Activated CD4-positive, alpha-beta T cell treated with anti-CD3 and anti-CD28 coated beads for 36 hours (primary cell): ENCODE results near the gene NEGR1. TPM values are rescaled to one million over a fixed set of nuclear protein-coding genes. Genes with fewer than 3 reads are reported as not detected.

Source experiments
- ATAC-seq: fragments of 200-7000 bp; cut with Tn5 transposase; one replicate; pipeline ENCODE4 v1.10.0; 2021; ENCODE audit warnings: mild to moderate bottlenecking, moderate library complexity
- CTCF ChIA-PET: fragments of 350-600 bp; sonication (Branson Sonifier 250); formaldehyde crosslinking; loops from one replicate; lab custom pipeline; 2021; ENCODE audit warnings: antibody characterized with exemption; lab: Charles Lee
- POLR2A ChIA-PET: fragments of 350-600 bp; sonication (Branson Sonifier 250); formaldehyde crosslinking; loops from one replicate; lab custom pipeline; 2021; ENCODE audit warnings: antibody characterized with exemption, inconsistent platforms; lab: Charles Lee
- DNase-seq: peaks from one replicate; pipeline ENCODE4 v3.0.0-alpha.2; 2020
- H3K27ac Mint-ChIP-seq: one replicate; pipeline ENCODE4 v1.8.0; 2021; ENCODE audit warnings: mixed read lengths
- H3K27me3 Mint-ChIP-seq: one replicate; pipeline ENCODE4 v1.8.0; 2021; ENCODE audit warnings: mixed read lengths
- H3K36me3 Mint-ChIP-seq: one replicate; pipeline ENCODE4 v1.8.0; 2021; ENCODE audit warnings: low read depth, mixed read lengths
- H3K4me1 Mint-ChIP-seq: one replicate; pipeline ENCODE4 v1.8.0; 2021; ENCODE audit warnings: mixed read lengths
- H3K4me3 Mint-ChIP-seq: one replicate; pipeline ENCODE4 v1.8.0; 2021; ENCODE audit warnings: mild to moderate bottlenecking, moderate library complexity, mixed read lengths
- H3K9me3 Mint-ChIP-seq: one replicate; pipeline ENCODE4 v1.8.0; 2021; ENCODE audit warnings: low read depth, mixed read lengths
- intact Hi-C, 2 experiments: fragments of 100-400 bp; cut with DNase I in 1 of 2; cut with micrococcal nuclease in 1 of 2; formaldehyde crosslinking; loops; one replicate each; pipeline versions ENCODE4 v1.14.2 to v1.15.1; 2022 to 2024; cut with DNase I, micrococcal nuclease
- total RNA-seq, 2 experiments: library from RNA; stranded (reverse); gene quantifications; one replicate each; pipeline ENCODE4 v1.2.3, GENCODE V29; 2021

NEGR1 gene
- total RNA-seq, 2 experiments from 2014 or later = not detected

- ATAC-seq (no peak), DNase-seq (no peak)
- H3K36me3 Mint-ChIP-seq = no peaks in the 10 kb centered on the region
- H3K27ac Mint-ChIP-seq = no peak overlapping the region
- ChIA-PET POLR2A (no interaction called here), CTCF (interaction anchor here (1.1 kb wide), 1 partner anchor 12 kb away, joined by 3 read pairs; no protein-coding TSS in a partner anchor)
- H3K4me3 Mint-ChIP-seq = no peak overlapping the region
- intact Hi-C loops = loop anchor here in 1 of 2 experiments (1.0 kb wide), 1 partner anchor 10 kb away; no protein-coding TSS in a partner anchor
- H3K4me1 Mint-ChIP-seq = no peaks in the 10 kb centered on the region
- H3K27me3 Mint-ChIP-seq = no peaks in the 10 kb centered on the region
- peaks cover 9% of the 10 kb centered on the region for H3K9me3 Mint-ChIP-seq
These were observed 51.6 kb downstream of the NEGR1 start for GRCh38 chr1:72230746-72231145.

GRCh38 chr1:72229893-72230292 lies 52.4 kb downstream of the NEGR1 start:
- Mint-ChIP-seq H3K36me3 (no peaks in the 10 kb centered on the region), H3K4me3 (no peak overlapping the region), H3K4me1 (no peaks in the 10 kb centered on the region), H3K9me3 (peaks cover 5% of the 10 kb centered on the region), H3K27ac (no peak overlapping the region), H3K27me3 (no peaks in the 10 kb centered on the region)
- no peak for DNase-seq
- CTCF ChIA-PET = interaction anchor here (1.1 kb wide), 1 partner anchor 11 kb away, joined by 3 read pairs; no protein-coding TSS in a partner anchor
- intact Hi-C loops = no loop called here
- POLR2A ChIA-PET = no interaction called here
- no peak for ATAC-seq

- intact Hi-C loops = no loop called here
These were observed 54.7 kb downstream of the NEGR1 start for GRCh38 chr1:72227667-72228066.

GRCh38 chr1:72224506-72224905 lies 57.8 kb downstream of the NEGR1 start:
- ATAC-seq (no peak), DNase-seq (no peak)
- intact Hi-C loops = no loop called here
- no peaks in the 10 kb centered on the region for H3K27me3 Mint-ChIP-seq
- H3K27ac Mint-ChIP-seq = no peak overlapping the region
- no peaks in the 10 kb centered on the region for H3K9me3 Mint-ChIP-seq
- H3K4me1 Mint-ChIP-seq = no peaks in the 10 kb centered on the region
- no peak overlapping the region for H3K4me3 Mint-ChIP-seq
- ChIA-PET CTCF (no interaction called here), POLR2A (no interaction called here)
- no peaks in the 10 kb centered on the region for H3K36me3 Mint-ChIP-seq

More at GRCh38 chr1:72227667-72228066, 54.7 kb downstream of the NEGR1 start:
- ChIA-PET CTCF (no interaction called here), POLR2A (no interaction called here)
- H3K9me3 Mint-ChIP-seq = no peaks in the 10 kb centered on the region
- no peak for ATAC-seq
- H3K36me3 Mint-ChIP-seq = no peaks in the 10 kb centered on the region
- H3K4me3 Mint-ChIP-seq = no peak overlapping the region
- DNase-seq = no peak
- no peak overlapping the region for H3K27ac Mint-ChIP-seq
- H3K4me1 Mint-ChIP-seq = no peaks in the 10 kb centered on the region
- no peaks in the 10 kb centered on the region for H3K27me3 Mint-ChIP-seq

- no peaks in the 10 kb centered on the region for H3K27me3 Mint-ChIP-seq
- no peak overlapping the region for H3K27ac Mint-ChIP-seq
- no peak for ATAC-seq
- no peaks in the 10 kb centered on the region for H3K4me1 Mint-ChIP-seq
- POLR2A ChIA-PET = no interaction called here
- CTCF ChIA-PET = interaction anchor here (1.2 kb wide), 1 partner anchor 37 kb away, joined by 3 read pairs; no protein-coding TSS in a partner anchor
- no peak for DNase-seq
- no peaks in the 10 kb centered on the region for H3K36me3 Mint-ChIP-seq
- no peaks in the 10 kb centered on the region for H3K9me3 Mint-ChIP-seq
- H3K4me3 Mint-ChIP-seq = no peak overlapping the region
- intact Hi-C loops = no loop called here
These were observed 60.5 kb downstream of the NEGR1 start for GRCh38 chr1:72221811-72222210.

- CTCF ChIA-PET = interaction anchor here (1.2 kb wide), 1 partner anchor 12 kb away, joined by 3 read pairs; no protein-coding TSS in a partner anchor
- POLR2A ChIA-PET = no interaction called here
- Mint-ChIP-seq H3K36me3 (no peaks in the 10 kb centered on the region), H3K27ac (no peak overlapping the region), H3K4me3 (no peak overlapping the region), H3K4me1 (no peaks in the 10 kb centered on the region), H3K9me3 (no peaks in the 10 kb centered on the region), H3K27me3 (no peaks in the 10 kb centered on the region)
- intact Hi-C loops = no loop called here
- no peak for DNase-seq
- ATAC-seq = no peak
These were observed 64.1 kb downstream of the NEGR1 start for GRCh38 chr1:72218141-72218739.

GRCh38 chr1:72207059-72207458 lies 75.3 kb downstream of the NEGR1 start:
- no peak overlapping the region for H3K4me3 Mint-ChIP-seq
- H3K4me1 Mint-ChIP-seq = no peaks in the 10 kb centered on the region
- H3K27ac Mint-ChIP-seq = no peak overlapping the region
- no peaks in the 10 kb centered on the region for H3K36me3 Mint-ChIP-seq
- POLR2A ChIA-PET = no interaction called here
- H3K9me3 Mint-ChIP-seq = no peaks in the 10 kb centered on the region
- H3K27me3 Mint-ChIP-seq = no peaks in the 10 kb centered on the region
- intact Hi-C loops = no loop called here
- no peak for ATAC-seq
- no peak for DNase-seq
- CTCF ChIA-PET = no interaction called here

GRCh38 chr1:72202761-72203160 lies 79.6 kb downstream of the NEGR1 start:
- Mint-ChIP-seq H3K9me3 (no peaks in the 10 kb centered on the region), H3K4me3 (no peak overlapping the region), H3K27ac (no peak overlapping the region), H3K4me1 (no peaks in the 10 kb centered on the region), H3K36me3 (no peaks in the 10 kb centered on the region), H3K27me3 (no peaks in the 10 kb centered on the region)
- ChIA-PET CTCF (no interaction called here), POLR2A (no interaction called here)
- intact Hi-C loops = no loop called here
- no peak for DNase-seq
- ATAC-seq = no peak

GRCh38 chr1:72197786-72198185 lies 84.6 kb downstream of the NEGR1 start:
- ChIA-PET CTCF (no interaction called here), POLR2A (no interaction called here)
- H3K4me1 Mint-ChIP-seq = no peaks in the 10 kb centered on the region
- no peak overlapping the region for H3K27ac Mint-ChIP-seq
- H3K36me3 Mint-ChIP-seq = no peaks in the 10 kb centered on the region
- H3K27me3 Mint-ChIP-seq = no peaks in the 10 kb centered on the region
- no peaks in the 10 kb centered on the region for H3K9me3 Mint-ChIP-seq
- no peak overlapping the region for H3K4me3 Mint-ChIP-seq
- ATAC-seq = no peak
- intact Hi-C loops = no loop called here
- DNase-seq = no peak

GRCh38 chr1:72186733-72187307 lies 95.5 kb downstream of the NEGR1 start:
- no peaks in the 10 kb centered on the region for H3K27me3 Mint-ChIP-seq
- ChIA-PET POLR2A (no interaction called here), CTCF (no interaction called here)
- H3K4me1 Mint-ChIP-seq = no peaks in the 10 kb centered on the region
- no peaks in the 10 kb centered on the region for H3K36me3 Mint-ChIP-seq
- intact Hi-C loops = no loop called here
- ATAC-seq (no peak), DNase-seq (no peak)
- no peak overlapping the region for H3K4me3 Mint-ChIP-seq
- no peak overlapping the region for H3K27ac Mint-ChIP-seq
- H3K9me3 Mint-ChIP-seq = no peaks in the 10 kb centered on the region

- no peak overlapping the region for H3K4me3 Mint-ChIP-seq
- H3K9me3 Mint-ChIP-seq = no peaks in the 10 kb centered on the region
- ChIA-PET CTCF (no interaction called here), POLR2A (no interaction called here)
- DNase-seq = no peak
- ATAC-seq = no peak
- H3K36me3 Mint-ChIP-seq = no peaks in the 10 kb centered on the region
- H3K27ac Mint-ChIP-seq = no peak overlapping the region
- no peaks in the 10 kb centered on the region for H3K4me1 Mint-ChIP-seq
- intact Hi-C loops = loop anchor here in 1 of 2 experiments (5.0 kb wide), 1 partner anchor 98 kb away; the partner anchor contains the start of gene NEGR1
- H3K27me3 Mint-ChIP-seq = no peaks in the 10 kb centered on the region
These were observed 98.1 kb downstream of the NEGR1 start for GRCh38 chr1:72184099-72184701.

GRCh38 chr1:72182859-72183258 lies 99.5 kb downstream of the NEGR1 start:
- ChIA-PET CTCF (no interaction called here), POLR2A (no interaction called here)
- intact Hi-C loops = loop anchor here in 1 of 2 experiments (5.0 kb wide), 1 partner anchor 99 kb away; the partner anchor contains the start of gene NEGR1
- Mint-ChIP-seq H3K36me3 (no peaks in the 10 kb centered on the region), H3K4me3 (no peak overlapping the region), H3K27me3 (no peaks in the 10 kb centered on the region), H3K9me3 (no peaks in the 10 kb centered on the region), H3K27ac (no peak overlapping the region), H3K4me1 (no peaks in the 10 kb centered on the region)
- no peak for ATAC-seq
- DNase-seq = no peak
